GM18870 (cell line): Measurements from ENCODE around the gene VTCN1.
"Not testable (repeated sequence)": the region's sequence is repeated elsewhere in the genome, so short reads cannot be mapped to it uniquely, and the experiment has no call there.

Experiments used
- ATAC-seq: cut with Tn5 transposase; IDR thresholded peaks from one replicate; pipeline ENCODE4 v1.9.1; 2021; ENCODE audit warnings: moderate library complexity; ENCODE audit not compliant: unreplicated experiment

VTCN1 gene

GRCh38 chr1:117128323-117129079, 82.2 kb downstream of the VTCN1 start:
- ATAC-seq = no peak

- no peak for ATAC-seq
Measured at GRCh38 chr1:117127795-117128194, 82.9 kb downstream of the VTCN1 start.

GRCh38 chr1:117124661-117125060, 86.1 kb downstream of the VTCN1 start:
- no peak for ATAC-seq

- ATAC-seq = no peak
Measured at GRCh38 chr1:117123274-117123673, 87.5 kb downstream of the VTCN1 start.

GRCh38 chr1:117122330-117123025, 88.2 kb downstream of the VTCN1 start:
- ATAC-seq = no peak

- ATAC-seq = peak; percentile 80
Measured at GRCh38 chr1:117121589-117122329, 89.0 kb downstream of the VTCN1 start, which contains the start of gene TRIM45. TRIM45 (minus strand) TSS chr1:117121749; CDS start chr1:117121201, 548 bp downstream.

GRCh38 chr1:117120774-117121588, 89.7 kb downstream of the VTCN1 start:
- ATAC-seq = no peak

- ATAC-seq = not testable (repeated sequence)
Measured at GRCh38 chr1:117119144-117119543, 91.6 kb downstream of the VTCN1 start.

- no peak for ATAC-seq
Measured at GRCh38 chr1:117118137-117118536, 92.6 kb downstream of the VTCN1 start.

- ATAC-seq = no peak
Measured at GRCh38 chr1:117117697-117118096, 93.0 kb downstream of the VTCN1 start.

GRCh38 chr1:117116784-117117130, 94.0 kb downstream of the VTCN1 start:
- no peak for ATAC-seq

- ATAC-seq = no peak
Measured at GRCh38 chr1:117116090-117116783, 94.5 kb downstream of the VTCN1 start.

GRCh38 chr1:117114877-117115276, 95.8 kb downstream of the VTCN1 start:
- ATAC-seq = no peak

- no peak for ATAC-seq
Measured at GRCh38 chr1:117113199-117113598, 97.5 kb downstream of the VTCN1 start.

GRCh38 chr1:117112047-117112717, 98.5 kb downstream of the VTCN1 start:
- no peak for ATAC-seq

GRCh38 chr1:117110774-117111173, 100.0 kb downstream of the VTCN1 start:
- no peak for ATAC-seq

GRCh38 chr1:117107364-117107763, 103.4 kb downstream of the VTCN1 start:
- ATAC-seq = no peak

GRCh38 chr1:117106478-117106877, 104.2 kb downstream of the VTCN1 start:
- ATAC-seq = no peak

GRCh38 chr1:117105722-117106121, 105.0 kb downstream of the VTCN1 start:
- no peak for ATAC-seq

GRCh38 chr1:117104986-117105385, 105.7 kb downstream of the VTCN1 start:
- ATAC-seq = no peak
